Inferior parietal cortex (tissue), 1 donor: ENCODE results near the gene TNFSF13.
A peak's percentile ranks its signal among the peaks of the same experiment; 100 is the strongest.

ENCODE experiments used
- DNase-seq: peaks from one replicate; pipeline ENCODE4 v3.0.0-alpha.2; 2016; ENCODE audit errors: extremely low spot score

Gene TNFSF13

GRCh38 chr17:7574176-7574953 lies 15.8 kb downstream of the TNFSF13 start:
- no peak for DNase-seq

GRCh38 chr17:7575481-7575883 lies 16.9 kb downstream of the TNFSF13 start:
- no peak for DNase-seq

- no peak for DNase-seq
These were observed 17.4 kb downstream of the TNFSF13 start for GRCh38 chr17:7575959-7576358.

- DNase-seq: no peak
These were observed 17.9 kb downstream of the TNFSF13 start for GRCh38 chr17:7576432-7576937.

GRCh38 chr17:7577327-7578199 lies 19.0 kb downstream of the TNFSF13 start:
- DNase-seq: no peak

- DNase-seq: peak; percentile 47
These were observed 20.7 kb downstream of the TNFSF13 start, which contains the start of gene CD68 for GRCh38 chr17:7579001-7579833. Gene CD68, plus strand, starts transcription at chr17:7579638. Its CDS starts 40 bp downstream, at chr17:7579678.

GRCh38 chr17:7579834-7580603 lies 21.5 kb downstream of the TNFSF13 start:
- no peak for DNase-seq

- no peak for DNase-seq
These were observed 22.3 kb downstream of the TNFSF13 start for GRCh38 chr17:7580604-7581575.

- DNase-seq: no peak
These were observed 24.1 kb downstream of the TNFSF13 start for GRCh38 chr17:7582396-7583252.

GRCh38 chr17:7583253-7584109 lies 24.9 kb downstream of the TNFSF13 start, which contains the start of gene MPDU1:
Gene MPDU1, plus strand, starts transcription at chr17:7583852. Its CDS starts 11 bp downstream, at chr17:7583863.
- peak; percentile 98 for DNase-seq

- DNase-seq: no peak
These were observed 28.3 kb downstream of the TNFSF13 start for GRCh38 chr17:7586673-7587419.

- no peak for DNase-seq
These were observed 29.0 kb downstream of the TNFSF13 start for GRCh38 chr17:7587420-7588151.

- no peak for DNase-seq
These were observed 30.1 kb downstream of the TNFSF13 start for GRCh38 chr17:7588553-7589203.

- DNase-seq: peak; percentile 84
These were observed 30.8 kb downstream of the TNFSF13 start for GRCh38 chr17:7589204-7589868.
